Testis (tissue), 2 donors: ENCODE results near the gene FBXO41.

Experiments
- CTCF ChIP-seq, 3 experiments: fragments of 450-650 bp in 2 of 3; fragments of 200-600 bp in 1 of 3; sonication (generic) in 1 of 3; IDR thresholded peaks; one replicate each; pipeline ENCODE4 v1.5.1; 2016 to 2019; ENCODE audit warnings: antibody characterized with exemption in 3 of 3, mild to moderate bottlenecking in 2 of 3, moderate library complexity in 1 of 3
- POLR2A ChIP-seq: fragments of 450-650 bp; IDR thresholded peaks from one replicate; pipeline ENCODE4 v1.6.1; 2017; ENCODE audit warnings: antibody characterized with exemption, mild to moderate bottlenecking, moderate library complexity

- no peak for TF ChIP-seq CTCF (IDR thresholded peaks at IDR 0.05)
- no peak for TF ChIP-seq POLR2A
These were observed 15.9 kb downstream of the FBXO41 start for GRCh38 chr2:73268366-73268829.
